ENCODE results near the gene MELTF. TPM values are rescaled to one million over a fixed set of nuclear protein-coding genes. Genes with fewer than 3 reads are reported as not detected.

Gene MELTF
- polyA plus RNA-seq, 4 donors = 2.1 to 3.2 (median 2.4) TPM

DNA sequence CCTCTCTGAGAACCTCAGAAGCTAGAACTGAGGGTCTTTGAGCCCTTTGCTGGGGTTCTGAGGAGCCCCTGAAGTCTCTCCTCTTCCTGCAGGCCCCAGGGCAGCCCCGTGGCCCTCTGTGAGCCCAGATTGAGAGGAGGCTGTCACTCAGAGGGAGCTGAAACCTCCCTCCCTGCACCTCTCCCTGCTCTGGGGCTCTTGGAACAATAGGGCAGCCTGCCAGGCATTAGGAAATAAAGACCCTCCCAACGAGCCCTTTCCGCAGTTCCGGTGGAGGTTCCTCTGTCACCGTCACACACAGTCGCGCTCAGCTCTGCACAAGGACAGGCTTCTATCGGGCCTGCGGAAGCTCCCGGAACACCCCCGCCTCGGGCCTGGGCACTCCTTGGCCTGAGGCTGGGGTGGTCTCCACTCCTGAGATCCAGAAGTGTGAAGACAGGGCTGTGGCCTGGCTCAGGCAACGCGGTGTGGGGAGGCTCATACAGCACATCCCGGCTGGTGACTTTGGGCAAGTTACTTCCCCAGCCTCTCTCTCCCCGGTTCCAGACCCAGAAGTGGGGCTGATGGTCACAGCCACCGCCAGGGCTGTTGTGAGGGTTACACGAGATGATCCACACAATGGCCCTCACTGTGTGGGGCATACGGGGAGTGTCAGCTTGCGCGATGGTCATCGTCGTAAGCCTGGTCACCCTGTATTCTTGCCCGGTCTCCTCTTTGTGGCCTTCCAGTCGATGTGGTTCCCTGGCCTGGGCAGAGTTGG, 17.7 kb downstream of the MELTF start:
- DNase-seq (ENCODE audit: low read depth in 4 of 4, low spot score in 3 of 4) = no peak

DNA sequence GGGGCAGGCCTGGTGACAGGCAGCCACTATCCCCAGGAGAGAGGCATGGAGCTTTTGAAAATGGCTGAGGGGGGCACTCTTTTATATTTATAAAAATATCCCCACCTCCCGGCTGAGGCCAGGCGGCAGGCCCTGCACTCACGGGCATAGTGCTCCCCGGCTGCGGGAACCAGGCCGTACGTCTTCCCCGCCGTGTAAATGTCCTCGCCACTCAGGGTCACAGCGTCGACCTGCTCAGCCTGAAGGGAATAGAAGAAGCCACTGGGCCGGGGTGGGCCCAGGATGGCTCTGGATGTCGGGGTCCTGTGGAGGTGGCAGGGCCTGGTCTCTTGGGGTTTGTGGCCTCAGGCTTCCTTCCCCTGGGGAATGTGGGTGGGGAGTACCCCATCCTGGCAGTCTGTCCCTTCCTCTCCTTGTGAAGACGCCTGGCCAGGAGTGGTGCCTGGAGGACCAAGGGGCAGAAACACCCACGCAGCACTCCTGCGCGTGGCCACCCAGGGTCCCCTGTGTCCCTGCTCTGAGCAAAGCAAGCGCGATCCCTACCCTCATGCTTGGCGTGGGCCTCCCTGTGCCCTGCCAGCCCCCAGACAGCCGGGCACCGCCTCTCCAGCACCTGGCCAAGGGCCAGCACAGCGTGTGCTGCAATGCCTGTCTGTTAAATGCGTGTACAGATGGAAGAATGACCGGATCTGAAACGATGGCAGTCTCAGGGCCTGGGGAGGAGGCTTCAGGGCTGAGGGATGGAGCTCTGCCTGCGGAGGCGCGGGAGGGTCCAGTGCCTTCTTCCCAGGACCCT, 18.9 kb downstream of the MELTF start:
- no peak for DNase-seq (ENCODE audit: low read depth in 4 of 4, low spot score in 3 of 4)

DNA sequence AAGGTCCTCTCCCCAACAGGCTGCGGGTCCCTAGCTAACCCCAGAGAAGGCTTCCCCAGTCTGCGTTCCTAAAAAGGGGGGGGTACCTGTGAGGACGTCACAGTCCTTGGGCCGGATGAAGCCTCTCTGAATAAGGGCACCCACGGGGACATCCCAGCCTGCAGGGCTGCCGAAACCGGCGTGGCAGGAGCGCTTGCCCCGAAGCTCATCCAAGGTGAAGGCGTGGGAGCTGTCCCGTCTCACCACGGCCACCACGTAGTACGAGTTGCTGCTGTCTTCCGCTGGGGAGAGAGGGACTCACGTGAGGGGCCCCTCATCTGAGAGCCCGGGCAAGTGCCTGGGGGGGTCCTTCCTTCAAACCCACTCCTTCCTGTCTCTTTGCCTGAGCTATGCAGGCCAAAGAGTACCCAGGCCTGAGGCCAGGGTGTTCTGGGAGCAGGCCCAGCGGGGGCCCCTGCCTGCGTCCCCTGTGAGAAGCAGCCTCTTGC, 20.0 kb downstream of the MELTF start:
- DNase-seq (ENCODE audit: low read depth in 4 of 4, low spot score in 3 of 4) = no peak

DNA sequence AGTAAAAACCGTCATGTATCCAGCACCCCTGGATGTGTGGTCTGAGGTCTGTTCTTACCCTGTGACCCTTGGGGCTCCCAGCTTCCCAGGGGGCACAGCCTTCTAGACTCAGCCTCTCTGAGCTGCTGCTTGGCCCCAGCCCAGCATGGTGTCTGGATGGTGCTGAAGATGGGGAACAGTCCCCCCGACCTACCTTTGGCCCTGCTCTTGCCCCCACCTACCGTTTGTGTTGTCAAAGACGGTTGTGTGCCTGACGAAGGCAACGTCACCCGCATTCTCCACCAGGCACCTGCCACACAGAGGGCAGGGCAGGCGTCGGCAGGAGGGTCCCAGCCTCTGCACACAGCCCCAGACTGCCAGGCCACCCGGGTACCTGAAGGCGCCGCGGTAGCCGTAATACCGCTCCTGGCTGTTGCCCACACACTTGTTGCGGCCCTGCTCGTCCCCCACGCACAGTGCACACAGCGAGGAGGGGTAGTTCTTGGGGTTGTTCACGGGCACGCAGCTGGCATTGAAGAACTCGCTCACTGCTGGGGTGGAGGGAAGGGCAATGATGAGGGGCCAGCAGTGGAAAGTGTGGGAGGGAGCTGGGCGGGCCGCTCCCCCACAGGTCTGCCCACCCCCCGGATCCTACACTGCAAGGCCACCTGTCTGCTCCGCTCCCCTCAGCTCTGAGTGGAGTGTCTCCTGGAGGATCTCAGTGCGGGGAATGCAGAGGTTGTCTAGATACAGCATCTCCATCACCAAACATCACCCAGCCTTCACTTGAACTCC, 21.0 kb downstream of the MELTF start:
- no peak for DNase-seq (ENCODE audit: low read depth in 4 of 4, low spot score in 3 of 4)

DNA sequence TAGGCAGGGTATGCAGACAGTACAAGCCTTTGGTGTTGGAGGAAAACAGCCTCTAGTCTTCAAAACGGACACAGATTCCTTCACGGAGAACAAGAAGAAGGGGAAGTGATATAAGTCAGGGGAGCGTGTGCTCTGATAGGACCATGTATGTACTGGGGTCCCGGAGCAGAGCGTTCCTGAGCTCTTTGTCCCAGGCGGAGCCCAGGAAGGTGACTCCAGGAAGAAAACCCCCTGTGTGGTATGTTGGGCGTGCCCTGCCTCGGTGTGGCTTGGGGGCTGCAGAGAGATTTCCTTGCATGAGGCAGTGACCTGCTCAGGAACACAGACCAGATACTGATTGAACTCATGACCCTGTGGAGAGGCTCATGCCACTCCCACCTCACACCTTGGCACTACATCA, 21.7 kb downstream of the MELTF start:
- no peak for DNase-seq (ENCODE audit: low read depth in 4 of 4, low spot score in 3 of 4)

DNA sequence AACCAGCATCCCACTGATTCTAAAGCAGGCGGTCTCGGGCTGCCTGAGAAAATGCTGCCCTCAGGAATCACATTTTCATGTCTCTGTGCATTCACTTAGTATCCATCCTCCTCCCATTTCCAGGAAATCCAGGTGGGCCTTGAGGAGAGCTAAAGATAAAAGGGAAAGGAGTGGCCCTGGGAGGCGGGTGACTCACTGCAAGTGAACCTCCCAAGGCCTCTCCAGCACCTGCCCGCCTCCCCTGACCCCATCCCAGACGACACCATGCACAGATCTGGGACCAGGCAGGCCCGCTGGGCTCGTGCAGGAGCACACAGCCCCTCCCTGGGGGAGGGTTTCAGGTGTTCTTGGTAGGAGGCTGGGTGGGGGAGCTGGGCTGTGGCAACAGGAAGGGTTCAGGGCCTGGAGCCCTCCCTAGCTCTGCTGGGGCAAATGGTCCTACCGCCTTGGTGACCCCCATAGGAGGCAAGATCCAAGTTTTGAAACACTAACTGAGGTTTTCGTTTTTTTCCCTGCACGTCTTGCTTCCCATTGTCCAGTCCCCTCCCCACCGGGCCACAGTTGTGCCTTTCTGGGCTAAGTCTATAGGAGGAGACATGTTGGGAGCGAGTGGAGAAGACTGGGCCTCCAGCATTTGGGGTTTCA, 22.2 kb downstream of the MELTF start:
- DNase-seq (ENCODE audit: low read depth in 4 of 4, low spot score in 3 of 4) = no peak

DNA sequence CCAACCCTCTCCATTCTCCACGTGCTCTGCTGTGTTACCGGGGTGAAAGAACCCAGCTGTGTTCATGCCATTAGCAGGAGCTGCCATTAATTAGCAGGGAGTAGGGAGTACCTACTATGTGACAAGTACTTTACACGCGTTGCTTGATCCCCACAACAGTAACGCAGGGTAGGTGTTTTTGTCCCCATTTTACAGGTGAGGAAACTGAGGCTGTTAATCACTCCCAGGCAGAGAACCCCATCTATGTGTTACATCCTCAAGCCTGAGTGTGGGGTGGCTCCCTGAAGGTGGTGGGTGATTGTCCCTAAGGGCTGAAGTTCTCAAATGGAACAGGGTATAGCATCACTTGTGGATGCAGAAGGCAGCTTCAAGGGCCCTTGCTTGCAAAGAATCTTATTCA, 22.8 kb downstream of the MELTF start:
- DNase-seq (ENCODE audit: low read depth in 4 of 4, low spot score in 3 of 4) = no peak

DNA sequence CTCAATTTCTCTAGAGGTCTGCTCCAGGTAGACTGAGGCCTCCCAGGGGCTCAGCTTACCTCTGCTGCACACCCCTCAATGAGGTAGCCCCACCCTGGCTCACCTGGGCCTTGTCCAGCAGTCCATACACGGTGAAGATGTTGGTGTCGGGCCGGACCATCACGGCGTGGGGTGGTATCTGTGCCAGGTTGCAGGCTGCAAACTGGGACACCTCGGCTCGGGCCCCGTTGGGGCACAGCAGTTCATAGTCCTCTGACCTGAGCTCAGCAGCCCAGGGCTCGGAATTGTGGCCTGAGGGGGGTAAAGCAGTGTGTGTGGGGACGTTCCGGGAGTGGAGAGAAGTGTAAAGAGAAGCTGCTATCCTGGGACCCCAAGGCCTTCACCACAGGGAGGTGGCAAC, 23.2 kb downstream of the MELTF start:
- DNase-seq (ENCODE audit: low read depth in 4 of 4, low spot score in 3 of 4) = no peak

DNA sequence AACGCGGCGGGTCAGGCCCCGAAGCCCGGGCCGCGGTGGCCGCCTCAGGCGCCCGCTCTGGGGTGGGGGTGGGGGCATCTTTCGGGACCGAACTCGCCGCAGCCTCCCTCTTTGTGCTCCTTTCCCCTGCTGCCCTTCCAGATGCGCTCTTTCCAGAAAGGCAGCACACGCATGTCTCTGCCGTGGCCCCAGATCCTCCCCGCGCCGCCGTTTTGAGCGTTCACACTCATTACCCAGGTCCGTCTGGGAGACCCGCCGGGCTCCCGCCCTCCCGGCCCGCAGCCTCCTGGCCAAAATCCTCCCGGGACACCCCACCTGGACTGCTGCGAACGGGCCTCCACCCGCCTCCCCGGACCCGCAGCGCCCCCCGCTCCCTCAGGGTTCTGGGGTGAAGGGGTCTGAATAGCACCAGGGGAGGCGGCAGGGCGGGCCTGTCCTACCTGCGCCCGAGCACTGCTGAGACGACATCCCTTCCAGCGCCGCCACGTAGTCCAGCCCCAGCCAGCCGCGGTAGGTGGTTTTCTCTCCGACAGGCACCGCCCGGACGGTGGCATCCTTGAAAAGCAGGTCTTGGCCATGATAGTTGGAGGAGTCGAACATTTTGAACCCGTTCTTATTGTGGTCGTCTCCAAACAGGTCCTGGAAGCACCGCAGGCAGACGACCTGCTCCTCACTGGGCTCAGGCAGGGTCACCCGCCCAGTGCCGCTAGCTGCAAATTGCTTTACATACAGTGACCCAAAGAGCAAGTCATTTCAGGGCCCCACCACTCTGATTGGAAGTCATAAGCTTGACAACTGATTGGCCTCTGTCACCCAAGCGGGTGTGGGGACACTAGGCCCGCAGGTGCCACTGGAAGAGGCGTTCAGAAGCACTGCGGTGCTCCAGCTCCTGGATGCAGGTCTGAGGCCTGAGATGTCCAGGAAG, 25.9 kb downstream of the MELTF start:
- DNase-seq (ENCODE audit: low read depth in 4 of 4, low spot score in 3 of 4) = no peak

DNA sequence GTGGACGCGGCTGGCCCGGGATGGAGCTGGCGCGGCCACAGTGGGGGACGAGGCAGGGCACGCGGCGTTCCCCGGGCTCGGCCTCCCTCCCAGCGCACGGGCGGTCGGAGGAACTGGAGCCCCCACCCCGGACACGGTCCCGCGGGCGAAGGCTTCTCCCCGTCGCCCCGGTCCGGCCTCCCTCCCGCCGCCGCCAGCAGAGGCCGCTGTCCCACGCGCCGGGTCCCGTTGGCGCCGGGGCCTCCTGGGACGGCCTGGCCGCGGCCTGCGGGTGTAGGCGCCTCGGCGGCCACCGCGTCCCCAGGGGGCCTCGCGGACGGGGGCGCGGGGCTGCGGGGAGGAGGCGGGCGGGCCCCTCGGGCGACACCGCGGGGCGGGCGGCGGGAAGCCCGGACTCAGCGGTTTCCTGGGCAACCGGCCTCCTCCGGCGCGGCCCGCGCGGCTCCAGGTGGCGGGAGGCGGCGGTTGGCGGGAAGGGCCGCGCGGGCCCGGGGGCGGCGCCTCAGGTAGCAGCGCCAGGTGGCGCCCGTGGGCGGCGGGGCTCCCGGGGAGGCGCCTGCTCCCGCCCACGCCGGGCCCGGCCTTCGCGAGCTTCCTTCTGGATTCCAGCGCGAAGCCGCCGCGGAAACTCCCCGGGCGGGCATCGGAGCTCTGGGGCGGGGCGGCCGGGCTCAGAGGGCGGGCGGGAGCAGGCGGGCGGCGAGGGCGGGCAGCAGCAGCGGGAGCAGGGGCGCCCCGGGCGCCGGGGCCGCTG, 26.7 kb downstream of the MELTF start:
- DNase-seq (ENCODE audit: low read depth in 4 of 4, low spot score in 3 of 4) = peak in 2 of 4 donors; percentile 56 to 62

DNA sequence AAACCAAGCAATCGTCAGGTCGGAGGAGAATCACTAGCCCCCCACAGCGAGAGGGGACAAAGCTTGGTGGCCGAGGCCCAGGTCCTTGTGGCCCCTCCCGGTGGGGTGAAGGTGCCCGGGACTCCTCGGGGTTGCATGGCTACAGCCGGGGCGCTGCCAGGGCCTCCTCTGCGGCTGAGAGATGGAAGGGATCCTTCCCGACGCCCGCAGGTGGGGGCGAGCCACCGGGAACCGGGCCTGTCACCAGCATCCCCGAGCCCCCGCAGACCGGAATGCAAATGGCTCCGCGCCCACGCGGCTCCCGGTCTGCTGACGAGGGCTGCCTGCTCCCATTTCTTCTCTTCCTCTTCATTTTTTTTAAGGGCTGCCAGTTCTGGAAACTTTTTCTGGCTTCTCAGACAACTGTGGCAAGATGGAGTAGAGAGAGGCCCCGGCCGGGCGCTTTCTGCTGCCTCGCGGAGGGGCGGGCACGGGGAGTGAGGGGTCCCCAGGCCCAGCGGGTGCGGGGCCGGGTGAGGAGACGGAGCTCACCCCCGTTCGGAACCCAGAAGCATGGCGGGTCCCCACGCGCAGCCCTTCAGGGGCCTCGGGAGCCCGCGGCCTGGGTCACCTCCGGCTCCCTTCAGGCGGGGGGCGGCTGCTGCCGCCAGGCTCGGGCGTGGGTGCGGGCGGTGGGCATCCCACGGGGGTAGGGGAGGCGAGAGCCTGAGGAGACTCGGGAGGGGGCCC, 27.5 kb downstream of the MELTF start:
- no peak for DNase-seq (ENCODE audit: low read depth in 4 of 4, low spot score in 3 of 4)

DNA sequence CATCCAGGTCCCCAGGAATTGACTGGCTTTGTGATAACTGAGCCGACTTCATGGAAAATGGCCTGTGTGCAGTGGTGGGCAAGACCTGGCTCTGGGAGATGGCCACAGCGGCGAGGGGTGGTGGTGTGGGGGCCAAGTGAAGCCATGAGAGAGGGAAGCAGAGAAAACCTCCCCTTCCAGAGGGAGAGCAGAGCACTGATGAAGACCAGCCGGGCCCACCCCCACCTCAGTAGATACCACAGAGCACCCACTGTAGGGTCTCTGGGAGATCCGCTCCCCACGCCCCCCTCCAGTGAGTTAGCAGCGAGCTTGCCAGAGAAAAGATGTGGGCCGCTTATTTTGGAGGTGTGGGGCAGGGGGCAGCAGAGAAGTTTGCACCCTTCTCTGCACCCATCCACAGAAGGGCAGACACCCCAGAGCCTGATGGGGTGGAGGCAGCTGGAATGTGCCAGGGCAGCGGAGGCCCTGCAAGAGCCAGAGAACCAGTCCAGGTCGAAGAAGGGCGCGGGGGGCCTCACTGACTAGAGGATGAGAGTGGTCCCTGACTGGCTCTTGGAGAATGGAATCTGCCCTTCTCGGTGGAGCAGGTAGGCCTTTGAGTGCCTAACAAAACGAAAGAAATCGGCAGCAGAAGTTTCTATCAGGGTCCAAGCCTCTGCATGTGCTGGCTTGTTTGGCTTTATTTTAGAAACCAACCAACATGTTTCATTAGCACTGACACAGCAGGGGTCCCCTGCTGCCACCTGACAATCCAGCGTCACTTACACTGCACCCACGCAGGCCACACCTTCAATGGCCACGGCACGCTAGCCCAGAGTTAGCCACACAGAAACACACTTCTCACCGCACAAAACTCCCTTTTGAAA, 28.3 kb downstream of the MELTF start:
- DNase-seq (ENCODE audit: low read depth in 4 of 4, low spot score in 3 of 4) = no peak

DNA sequence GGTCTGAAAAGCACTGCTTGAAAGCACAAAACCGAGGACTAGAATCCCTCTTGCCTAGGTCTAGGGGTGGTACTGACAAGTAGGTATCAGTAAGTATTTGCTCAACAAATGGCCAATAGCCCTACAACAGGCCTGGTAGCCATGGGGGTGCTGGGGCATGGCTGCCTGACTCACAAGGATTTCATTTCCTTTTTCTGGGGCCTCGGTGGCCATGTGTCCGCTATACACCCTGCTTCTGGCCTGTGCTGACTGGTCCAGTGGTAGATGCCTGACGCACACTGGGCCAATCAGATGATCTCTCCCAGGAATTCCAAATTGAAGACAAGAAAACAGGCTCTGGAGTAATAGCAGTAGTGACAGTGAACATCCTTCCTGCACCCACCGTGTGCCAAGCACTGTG, 29.4 kb downstream of the MELTF start:
- no peak for DNase-seq (ENCODE audit: low read depth in 4 of 4, low spot score in 3 of 4)

DNA sequence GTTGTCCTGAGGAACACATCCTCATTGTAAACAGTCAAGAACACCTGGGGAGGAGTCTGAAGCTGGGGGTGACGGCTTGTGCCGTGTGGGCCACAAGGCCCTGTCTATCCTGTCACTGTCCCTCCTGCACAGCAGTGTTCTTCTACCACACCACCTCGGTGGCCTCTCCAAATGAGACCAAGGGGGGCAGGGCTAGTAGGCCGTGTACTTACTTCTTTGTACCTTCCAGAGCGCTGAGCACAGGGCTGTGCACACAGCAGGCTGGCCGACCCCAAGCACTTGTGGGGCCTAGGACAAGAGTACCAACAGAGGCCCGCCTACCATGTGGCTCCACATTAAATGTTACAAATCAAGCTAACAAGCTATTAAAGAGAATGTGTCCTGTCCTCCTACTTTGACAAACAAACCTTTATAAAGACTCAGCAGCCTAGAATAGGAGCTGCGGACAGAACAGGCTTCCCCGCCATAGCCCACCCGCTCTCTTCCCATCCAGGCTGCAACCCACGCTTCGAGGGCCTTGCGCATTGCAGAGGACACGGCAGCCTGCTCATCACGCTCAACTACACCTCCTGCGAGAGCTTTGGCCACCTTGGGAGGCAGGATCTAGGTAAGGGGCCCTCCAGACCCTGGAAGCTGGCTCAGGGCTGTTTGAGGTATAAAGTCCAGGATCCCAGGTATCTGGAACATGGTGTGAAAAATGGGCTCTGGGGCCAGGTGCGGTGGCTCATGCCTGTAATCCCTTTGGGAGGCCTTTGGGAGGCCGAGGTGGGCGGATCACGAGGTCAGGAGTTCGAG, 30.5 kb downstream of the MELTF start:
- no peak for DNase-seq (ENCODE audit: low read depth in 4 of 4, low spot score in 3 of 4)

DNA sequence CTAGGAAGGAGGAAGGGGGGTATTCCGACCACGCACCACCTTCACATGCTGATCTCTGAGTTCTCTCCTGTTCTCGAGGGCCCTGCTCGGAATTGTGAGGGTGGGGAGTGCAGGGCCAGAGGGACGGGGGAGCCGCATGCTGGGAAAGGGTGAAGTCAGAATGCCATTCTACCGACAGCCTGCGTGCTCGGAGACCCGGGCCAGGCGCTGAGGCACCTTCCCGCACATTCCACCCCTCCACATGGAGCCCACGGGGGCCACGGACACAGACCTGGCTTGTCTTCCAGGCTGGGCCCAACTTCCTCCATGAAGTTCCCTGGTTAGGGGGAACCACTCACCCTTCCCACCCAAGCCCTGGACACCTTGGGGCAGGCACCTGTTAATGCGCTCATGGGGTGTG, 32.3 kb downstream of the MELTF start:
- DNase-seq (ENCODE audit: low read depth in 4 of 4, low spot score in 3 of 4) = no peak

DNA sequence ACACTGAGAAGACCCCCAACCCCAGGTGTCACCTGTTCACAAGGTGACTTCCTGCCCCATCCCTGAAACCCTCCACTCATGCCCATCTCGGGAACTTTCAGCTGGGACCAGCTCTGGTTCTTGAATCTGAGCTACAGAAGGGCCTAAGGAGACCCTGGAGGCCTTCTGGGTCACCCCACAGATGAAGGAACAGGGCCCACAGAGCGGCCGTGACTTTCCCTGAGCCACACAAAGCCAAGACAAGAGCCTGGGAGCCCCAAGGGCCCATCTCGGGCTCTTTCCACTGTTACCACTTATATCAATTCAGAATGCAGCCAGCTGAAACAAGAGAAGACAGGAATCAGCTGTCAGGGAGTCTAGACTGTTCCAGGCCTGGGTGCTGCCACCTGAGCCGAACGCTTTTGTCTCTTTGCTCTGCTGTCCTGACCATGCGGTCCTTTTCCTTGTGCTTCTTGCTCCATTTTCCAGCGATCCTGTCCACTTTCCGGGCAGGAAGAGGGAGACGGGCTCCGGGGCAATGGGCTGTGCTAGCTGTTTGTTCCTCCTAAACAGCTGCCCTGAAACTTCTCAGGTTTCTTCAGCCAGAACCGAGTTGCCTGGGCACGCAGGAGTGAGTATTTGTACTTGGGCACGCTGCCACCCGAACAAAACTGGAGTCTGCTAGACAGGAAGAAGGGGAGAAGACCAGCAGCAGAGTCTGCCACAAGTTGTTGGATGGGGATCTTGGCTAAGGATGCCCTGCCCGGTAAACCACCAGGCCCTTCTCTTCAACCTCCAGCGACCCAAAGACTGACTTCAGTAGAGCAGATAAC, 33.0 kb downstream of the MELTF start:
- DNase-seq (ENCODE audit: low read depth in 4 of 4, low spot score in 3 of 4) = no peak
